Activated CD4-positive, alpha-beta T cell treated with anti-CD3 and anti-CD28 coated beads for 48 hours (primary cell): Measurements from ENCODE around the gene ABCG2.

Source experiments
- DNase-seq: peaks from one replicate; pipeline ENCODE4 v3.0.0-alpha.2; 2020

Gene ABCG2

GRCh38 chr4:88158489-88159228 is at the start of gene ABCG2:
Gene ABCG2, minus strand, starts transcription at chr4:88158639. Its CDS starts 18,644 bp downstream, at chr4:88139995.
- DNase-seq: peak; percentile 57

DNA sequence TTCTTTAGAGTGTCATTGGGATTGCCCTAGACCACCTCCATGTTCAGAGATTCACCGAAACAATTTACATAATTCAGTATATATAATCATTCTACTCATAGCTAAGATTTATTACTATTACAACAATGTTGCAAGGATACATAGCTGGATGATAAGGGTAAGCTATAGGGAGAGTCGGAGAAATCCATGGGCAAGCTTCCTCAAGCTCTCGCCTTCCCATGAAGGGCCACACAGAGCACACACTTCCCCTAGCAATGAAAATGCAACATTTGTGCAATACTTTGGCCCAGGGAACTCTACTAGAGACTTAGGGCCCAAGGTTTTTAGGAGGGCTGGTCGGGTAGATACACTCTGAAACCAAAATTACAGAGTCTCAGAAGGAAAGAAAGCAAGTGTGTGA is 49.7 kb upstream of the ABCG2 start:
- DNase-seq: no peak

GRCh38 chr4:88207171-88207570 is 48.7 kb upstream of the ABCG2 start:
- DNase-seq: no peak

DNA sequence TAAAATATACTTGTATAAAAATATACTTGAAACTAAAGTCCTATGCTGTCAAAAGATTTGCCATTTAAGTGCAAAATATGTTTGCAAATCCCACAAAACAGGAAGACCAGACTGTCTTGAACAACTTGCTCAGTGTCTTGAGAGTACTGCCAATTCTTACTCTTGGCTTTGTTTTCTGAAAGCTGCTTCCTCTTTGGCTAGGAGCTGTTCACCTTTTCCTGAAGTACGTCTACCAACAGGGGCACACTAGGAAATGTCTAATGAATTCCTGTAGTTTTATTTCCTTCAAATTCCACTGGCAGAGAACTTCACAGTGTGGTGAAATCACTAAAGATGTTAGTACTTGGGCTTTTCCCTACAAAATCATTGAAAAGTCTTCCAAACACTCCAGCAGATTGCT is 46.4 kb upstream of the ABCG2 start:
- DNase-seq: no peak

GRCh38 chr4:88202443-88202842 is 44.0 kb upstream of the ABCG2 start:
- no peak for DNase-seq

GRCh38 chr4:88200186-88200585 is 41.7 kb upstream of the ABCG2 start:
- no peak for DNase-seq

GRCh38 chr4:88196523-88197185 is 38.2 kb upstream of the ABCG2 start:
- no peak for DNase-seq

GRCh38 chr4:88196013-88196365 is 37.5 kb upstream of the ABCG2 start:
- DNase-seq: no peak

- no peak for DNase-seq
Measured at GRCh38 chr4:88195328-88196012, 37.0 kb upstream of the ABCG2 start.

GRCh38 chr4:88191404-88191803 is 33.0 kb upstream of the ABCG2 start:
- DNase-seq: no peak

DNA sequence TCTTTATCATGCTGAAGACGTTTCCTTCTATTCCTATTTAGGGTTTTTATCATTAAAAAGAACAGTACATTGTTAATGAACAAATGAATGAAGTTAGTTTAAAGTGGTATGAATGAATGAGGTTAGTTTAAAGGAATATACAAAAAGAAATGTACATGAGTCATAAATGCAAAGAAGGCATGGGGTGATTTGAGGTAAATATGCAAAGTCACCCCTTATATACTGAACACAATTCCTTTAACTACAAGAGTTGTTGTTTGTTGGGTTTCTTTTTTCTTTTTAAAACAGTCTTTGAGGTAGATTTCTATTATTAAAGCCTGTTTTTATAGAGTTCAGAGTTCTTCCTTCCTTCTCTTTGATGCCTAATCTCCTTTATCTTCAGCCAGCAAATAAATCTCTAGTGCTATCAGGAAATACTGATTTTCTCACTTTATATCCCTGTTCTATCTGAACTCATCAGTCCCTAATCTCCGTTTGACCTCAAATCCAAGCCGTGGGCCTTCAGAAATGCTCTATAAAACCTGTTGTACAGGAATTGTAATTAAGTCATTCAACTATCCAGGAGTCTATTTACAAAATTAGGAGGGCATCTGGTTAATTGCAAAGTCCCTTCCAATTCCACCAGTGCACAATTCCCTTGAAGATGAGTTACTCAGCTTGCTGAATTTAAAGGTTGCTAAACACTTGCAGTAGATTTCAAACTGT is 31.6 kb upstream of the ABCG2 start:
- DNase-seq: no peak

- no peak for DNase-seq
Measured at GRCh38 chr4:88189418-88189738, 30.9 kb upstream of the ABCG2 start.

DNA sequence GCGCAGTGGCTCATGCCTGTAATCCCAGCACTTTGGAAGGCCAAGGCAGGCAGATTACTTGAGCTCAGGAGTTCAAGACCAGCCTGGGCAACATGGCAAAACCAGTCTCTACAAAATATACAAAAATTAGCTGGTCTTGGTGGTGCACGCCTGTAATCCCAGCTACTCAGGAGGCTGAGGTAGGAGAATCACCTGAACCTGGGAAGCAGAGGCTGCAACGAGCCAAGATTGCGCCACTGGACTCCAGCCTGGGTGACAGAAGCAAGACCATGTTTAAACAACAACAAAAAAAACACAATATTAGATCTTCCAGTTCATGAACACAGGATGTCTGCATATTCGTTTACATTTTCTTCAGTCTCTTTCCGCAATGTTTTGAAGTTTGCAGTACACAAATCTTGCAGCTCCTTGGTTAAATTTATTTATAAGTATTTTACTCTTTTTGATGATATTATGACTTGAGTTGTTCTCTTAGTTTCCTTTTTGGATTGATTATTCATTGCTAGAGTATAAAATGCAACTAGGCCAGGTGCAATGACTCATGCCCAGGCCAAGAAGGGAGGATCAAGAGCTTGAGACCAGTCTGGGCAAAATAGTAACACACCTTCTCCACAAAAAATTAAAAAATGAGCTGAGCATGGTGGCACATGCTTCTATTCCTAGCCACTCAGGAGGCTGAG is 30.4 kb upstream of the ABCG2 start:
- peak; percentile 25 for DNase-seq

DNA sequence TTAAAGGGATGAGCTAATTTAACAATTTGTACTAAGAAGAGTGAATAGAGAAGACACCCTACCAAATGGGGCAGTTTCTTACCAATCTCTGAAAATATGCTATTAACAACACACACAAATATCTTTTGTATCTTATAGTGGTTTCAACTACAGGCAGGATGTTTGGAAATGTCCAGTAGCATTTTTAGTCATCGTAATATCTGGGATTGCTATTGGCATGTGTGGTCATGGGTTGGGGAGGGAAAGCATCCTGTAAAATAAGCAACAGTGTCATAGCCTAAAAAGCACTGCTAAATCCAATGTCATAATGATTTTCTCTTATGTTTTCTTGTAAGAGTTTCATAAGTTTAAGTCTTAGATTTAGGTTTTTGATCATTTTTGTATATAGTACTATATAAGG is 29.3 kb upstream of the ABCG2 start:
- DNase-seq: no peak

DNA sequence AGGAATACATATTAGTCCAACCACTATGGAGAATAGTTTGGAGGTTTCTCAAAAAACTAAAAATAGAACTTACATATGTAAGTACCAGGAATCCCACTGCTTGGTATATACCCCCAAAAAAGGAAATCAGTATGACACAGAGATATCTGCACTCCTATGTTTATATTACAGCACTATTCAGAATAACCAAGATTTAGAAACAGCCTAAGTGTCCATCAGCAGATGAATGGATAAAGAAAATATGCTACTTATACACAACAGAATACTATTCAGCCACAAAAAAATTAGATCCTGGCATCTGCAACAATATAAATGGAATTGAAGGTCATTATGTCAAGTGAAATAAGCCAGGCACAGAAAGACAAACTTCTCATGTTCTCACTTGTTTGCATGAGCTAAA is 27.5 kb upstream of the ABCG2 start:
- no peak for DNase-seq

- no peak for DNase-seq
Measured at GRCh38 chr4:88179261-88179660, 20.8 kb upstream of the ABCG2 start.

GRCh38 chr4:88178626-88179231 is 20.3 kb upstream of the ABCG2 start:
- DNase-seq: no peak

GRCh38 chr4:88177983-88178625 is 19.7 kb upstream of the ABCG2 start:
- DNase-seq: no peak

GRCh38 chr4:88172987-88173386 is 14.5 kb upstream of the ABCG2 start:
- DNase-seq: no peak

DNA sequence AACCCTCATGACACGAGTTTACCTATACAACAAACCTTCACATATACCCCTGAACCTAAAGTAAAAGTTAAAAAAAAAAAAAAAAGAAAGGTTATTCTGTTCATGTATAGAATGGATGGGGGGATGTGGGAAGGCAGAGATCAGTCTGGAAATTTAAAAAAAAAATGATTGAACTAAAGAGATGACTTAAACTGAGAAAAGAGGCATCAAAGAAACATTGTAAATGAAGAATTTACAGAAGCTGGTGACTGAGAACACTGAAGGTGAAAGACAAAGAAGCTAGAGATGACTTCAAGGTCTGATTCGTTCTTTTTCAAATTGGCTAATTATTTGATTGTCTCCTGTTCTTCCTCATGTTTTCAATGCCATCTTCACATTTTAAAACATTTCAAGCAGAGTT is 12.8 kb upstream of the ABCG2 start:
- DNase-seq: no peak

DNA sequence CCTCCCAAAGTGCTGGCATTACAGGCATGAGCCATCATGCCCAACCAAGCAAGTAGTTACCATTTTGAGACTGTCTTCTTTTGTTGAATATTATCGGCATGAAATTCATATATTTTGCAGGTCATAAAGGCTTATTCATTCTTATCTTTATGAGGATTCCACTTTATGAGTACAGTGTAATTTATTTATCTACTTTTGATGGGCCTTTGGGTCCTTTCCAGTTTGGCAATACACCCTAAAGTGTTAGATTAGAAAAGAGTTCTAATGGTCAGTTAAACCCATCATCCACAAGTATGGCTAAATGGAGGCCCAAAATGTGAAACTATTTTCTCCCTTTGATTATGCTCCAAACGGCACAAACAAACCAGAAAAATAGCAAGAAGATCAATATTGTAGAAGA is 10.9 kb upstream of the ABCG2 start:
- DNase-seq: no peak

DNA sequence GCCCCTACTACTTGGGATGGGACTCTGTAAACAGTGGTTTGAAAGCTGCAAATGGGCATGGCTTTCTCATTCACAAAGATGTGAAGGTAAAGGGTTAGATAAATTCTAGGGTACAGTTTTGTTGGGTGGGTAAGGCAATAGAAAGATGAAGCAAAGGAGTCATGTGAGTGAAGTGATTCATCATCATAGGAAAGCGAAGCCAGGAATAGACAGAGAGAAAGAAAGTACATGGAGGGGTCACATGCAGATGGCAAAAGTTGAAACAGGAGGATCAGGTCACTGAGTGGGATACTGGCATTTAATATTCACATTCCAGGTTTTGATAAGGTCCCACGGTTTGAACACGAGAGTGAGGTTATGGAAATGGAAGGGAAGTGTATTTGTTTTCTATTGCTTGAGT is 8.2 kb upstream of the ABCG2 start:
- no peak for DNase-seq
